Measurements from ENCODE around the gene ACYP2. TPM values are rescaled to one million over a fixed set of nuclear protein-coding genes. Genes with fewer than 3 reads are reported as not detected.
"Not testable (repeated sequence)": the region's sequence is repeated elsewhere in the genome, so short reads cannot be mapped to it uniquely, and the experiment has no call there.

ACYP2 gene
- total and polyA plus RNA-seq, 2 experiments from 2014 or later: 16.6 to 41.6 TPM

- peak overlapping the region; percentile 53 for H3K27ac ChIP-seq
- H2AFZ ChIP-seq: peak overlapping the region; percentile 75
- H3K79me2 ChIP-seq (ENCODE audit: insufficient read depth): peaks cover 4% of the 10 kb centered on the region; the same call in 1 of the 2 replicates
- peaks cover 33% of the 10 kb centered on the region; the same call in 1 of the 2 replicates for H3F3A ChIP-seq (ENCODE audit: insufficient read depth)
- peak overlapping the region; percentile 50 for H3K9ac ChIP-seq
- TF ChIP-seq EZH2 (IDR thresholded peaks at IDR 0.05; ENCODE audit: insufficient read depth, poor library complexity, severe bottlenecking) (no peak), EZH2phosphoT487 (IDR thresholded peaks at IDR 0.05; ENCODE audit: insufficient read depth, low read depth) (no peak)
- peak overlapping the region; percentile 63 for H3K4me3 ChIP-seq
- peak overlapping the region; percentile 84 for H3K4me2 ChIP-seq (ENCODE audit: unreplicated experiment)
- no peaks in the 10 kb centered on the region for H3K36me3 ChIP-seq (ENCODE audit: low read depth)
- DNase-seq: peak; percentile 93
- no peaks in the 10 kb centered on the region for H3K9me2 ChIP-seq (ENCODE audit: insufficient read depth)
- no peaks in the 10 kb centered on the region for H3K9me3 ChIP-seq (ENCODE audit: low read depth)
- WGBS, 2 experiments (ENCODE audit: low coverage in 1 of 2, low lambda C conversion rate in 2 of 2, missing lambda C conversion rate in 2 of 2): 3 to 4% methylated on average over 4 of the region's 4 CpGs
- no peaks in the 10 kb centered on the region for H3K27me3 ChIP-seq (replicated peaks; ENCODE audit: insufficient read depth)
- H4K20me1 ChIP-seq (ENCODE audit: insufficient read depth): no peaks in the 10 kb centered on the region
- H3K4me1 ChIP-seq (ENCODE audit: insufficient read depth): peaks cover 22% of the 10 kb centered on the region
- in situ Hi-C loops (cut with MboI): loop anchor here (25.0 kb wide), 1 partner anchor 1064 kb away; no protein-coding TSS in a partner anchor
These were observed 7.5 kb downstream of the ACYP2 start for GRCh38 chr2:54122939-54123338.

GRCh38 chr2:54127174-54127573, 11.8 kb downstream of the ACYP2 start:
- H2AFZ ChIP-seq; H3K79me2 ChIP-seq (ENCODE audit: insufficient read depth); H3K36me3 ChIP-seq (ENCODE audit: low read depth); H3K9ac ChIP-seq; DNase-seq; in situ Hi-C loops (cut with MboI); H3K27ac ChIP-seq; H4K20me1 ChIP-seq (ENCODE audit: insufficient read depth); H3K9me2 ChIP-seq (ENCODE audit: insufficient read depth); H3K4me3 ChIP-seq; H3K4me2 ChIP-seq (ENCODE audit: unreplicated experiment); H3K9me3 ChIP-seq (ENCODE audit: low read depth); H3K27me3 ChIP-seq (replicated peaks; ENCODE audit: insufficient read depth): not testable (repeated sequence)
- H3F3A ChIP-seq (ENCODE audit: insufficient read depth): peaks cover 24% of the 10 kb centered on the region; the same call in 1 of the 2 replicates
- 85 to 93% methylated on average over 2 of the region's 2 CpGs for WGBS, 2 experiments (ENCODE audit: low coverage in 1 of 2, low lambda C conversion rate in 2 of 2, missing lambda C conversion rate in 2 of 2)
- peaks cover 16% of the 10 kb centered on the region for H3K4me1 ChIP-seq (ENCODE audit: insufficient read depth)

GRCh38 chr2:54133056-54133455, 17.6 kb downstream of the ACYP2 start:
- no peaks in the 10 kb centered on the region for H3K4me1 ChIP-seq (ENCODE audit: insufficient read depth)
- H3K9ac ChIP-seq: no peak overlapping the region
- H3F3A ChIP-seq (ENCODE audit: insufficient read depth): no peaks in the 10 kb centered on the region
- TF ChIP-seq EZH2phosphoT487 (IDR thresholded peaks at IDR 0.05; ENCODE audit: insufficient read depth, low read depth) (no peak), EZH2 (IDR thresholded peaks at IDR 0.05; ENCODE audit: insufficient read depth, poor library complexity, severe bottlenecking) (no peak)
- no peak for DNase-seq
- no peaks in the 10 kb centered on the region for H3K27me3 ChIP-seq (replicated peaks; ENCODE audit: insufficient read depth)
- in situ Hi-C loops (cut with MboI): no loop called here
- no peak overlapping the region for H2AFZ ChIP-seq
- H3K79me2 ChIP-seq (ENCODE audit: insufficient read depth): no peaks in the 10 kb centered on the region
- no peak overlapping the region for H3K4me2 ChIP-seq (ENCODE audit: unreplicated experiment)
- 85 to 89% methylated on average over 4 of the region's 4 CpGs for WGBS, 2 experiments (ENCODE audit: low coverage in 1 of 2, low lambda C conversion rate in 2 of 2, missing lambda C conversion rate in 2 of 2)
- no peaks in the 10 kb centered on the region for H3K9me3 ChIP-seq (ENCODE audit: low read depth)
- no peak overlapping the region for H3K4me3 ChIP-seq
- H3K36me3 ChIP-seq (ENCODE audit: low read depth): no peaks in the 10 kb centered on the region
- H4K20me1 ChIP-seq (ENCODE audit: insufficient read depth): no peaks in the 10 kb centered on the region
- H3K9me2 ChIP-seq (ENCODE audit: insufficient read depth): no peaks in the 10 kb centered on the region
- no peak overlapping the region for H3K27ac ChIP-seq

- peak; percentile 14 for DNase-seq
- in situ Hi-C loops (cut with MboI): no loop called here
These were observed 23.8 kb downstream of the ACYP2 start for GRCh38 chr2:54139210-54139609.

GRCh38 chr2:54143780-54144179, 28.4 kb downstream of the ACYP2 start:
- 60 to 68% methylated on average over 2 of the region's 2 CpGs for WGBS, 2 experiments (ENCODE audit: low coverage in 1 of 2, low lambda C conversion rate in 2 of 2, missing lambda C conversion rate in 2 of 2)
- H3K36me3 ChIP-seq (ENCODE audit: low read depth): no peaks in the 10 kb centered on the region
- in situ Hi-C loops (cut with MboI): no loop called here

More at GRCh38 chr2:54139210-54139609, 23.8 kb downstream of the ACYP2 start:
- Histone ChIP-seq H3K27me3 (replicated peaks; ENCODE audit: insufficient read depth) (no peaks in the 10 kb centered on the region), H2AFZ (peak overlapping the region; percentile 49), H3K36me3 (ENCODE audit: low read depth) (no peaks in the 10 kb centered on the region), H3K27ac (no peak overlapping the region), H3K4me1 (ENCODE audit: insufficient read depth) (no peaks in the 10 kb centered on the region), H3K9ac (no peak overlapping the region), H3K9me2 (ENCODE audit: insufficient read depth) (no peaks in the 10 kb centered on the region), H3K4me3 (no peak overlapping the region), H3K9me3 (ENCODE audit: low read depth) (no peaks in the 10 kb centered on the region), H3K79me2 (ENCODE audit: insufficient read depth) (no peaks in the 10 kb centered on the region), H4K20me1 (ENCODE audit: insufficient read depth) (no peaks in the 10 kb centered on the region), H3K4me2 (ENCODE audit: unreplicated experiment) (no peak overlapping the region), H3F3A (ENCODE audit: insufficient read depth) (no peaks in the 10 kb centered on the region)
- no peak for TF ChIP-seq EZH2phosphoT487 (IDR thresholded peaks at IDR 0.05; ENCODE audit: insufficient read depth, low read depth)
- no peak for TF ChIP-seq EZH2 (IDR thresholded peaks at IDR 0.05; ENCODE audit: insufficient read depth, poor library complexity, severe bottlenecking)
- WGBS, 2 experiments (ENCODE audit: low coverage in 1 of 2, low lambda C conversion rate in 2 of 2, missing lambda C conversion rate in 2 of 2): 36 to 53% methylated on average over 4 of the region's 4 CpGs

More at GRCh38 chr2:54143780-54144179, 28.4 kb downstream of the ACYP2 start:
- H3F3A ChIP-seq (ENCODE audit: insufficient read depth): no peaks in the 10 kb centered on the region
- no peak overlapping the region for H3K4me2 ChIP-seq (ENCODE audit: unreplicated experiment)
- H3K27me3 ChIP-seq (replicated peaks; ENCODE audit: insufficient read depth): no peaks in the 10 kb centered on the region
- H3K4me3 ChIP-seq: no peak overlapping the region
- no peaks in the 10 kb centered on the region for H4K20me1 ChIP-seq (ENCODE audit: insufficient read depth)
- H3K27ac ChIP-seq: no peak overlapping the region
- no peak overlapping the region for H2AFZ ChIP-seq
- TF ChIP-seq EZH2 (IDR thresholded peaks at IDR 0.05; ENCODE audit: insufficient read depth, poor library complexity, severe bottlenecking): no peak
- TF ChIP-seq EZH2phosphoT487 (IDR thresholded peaks at IDR 0.05; ENCODE audit: insufficient read depth, low read depth): no peak
- H3K9me3 ChIP-seq (ENCODE audit: low read depth): no peaks in the 10 kb centered on the region
- no peaks in the 10 kb centered on the region for H3K9me2 ChIP-seq (ENCODE audit: insufficient read depth)
- no peaks in the 10 kb centered on the region for H3K79me2 ChIP-seq (ENCODE audit: insufficient read depth)
- no peaks in the 10 kb centered on the region for H3K4me1 ChIP-seq (ENCODE audit: insufficient read depth)
- no peak for DNase-seq
- no peak overlapping the region for H3K9ac ChIP-seq

All from GM23248 (cell line).